ENCODE measurements around the gene HPX.

The HPX gene

DNA sequence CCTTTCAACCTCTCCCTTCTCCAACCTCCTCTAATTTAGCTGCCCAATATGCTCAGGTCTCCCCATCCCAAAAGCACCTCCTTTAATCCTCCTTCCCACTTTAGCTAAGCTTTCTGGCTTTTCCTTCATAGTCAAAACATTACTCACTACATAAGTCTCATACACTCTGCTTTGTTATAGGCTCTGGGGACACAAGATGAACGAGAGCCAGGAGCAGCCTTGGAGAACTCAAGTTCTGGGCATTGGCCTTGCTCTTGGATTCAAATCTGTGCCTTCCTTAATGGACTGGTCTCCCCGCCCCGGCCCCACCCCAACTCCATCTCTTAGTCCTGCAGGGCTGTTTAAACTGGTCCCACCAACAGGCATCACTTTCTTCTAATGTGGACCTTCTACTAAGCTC is 11.4 kb upstream of the HPX start:
- Mint-ChIP-seq H3K4me1 (peaks cover 8% of the 10 kb centered on the region), H3K27ac (no peak overlapping the region), H3K27me3 (ENCODE audit: low read depth) (no peaks in the 10 kb centered on the region), H3K9me3 (no peaks in the 10 kb centered on the region), H3K4me3 (no peak overlapping the region), H3K36me3 (ENCODE audit: low read depth) (peaks cover 17% of the 10 kb centered on the region)
- TF ChIP-seq, protein P1, sequence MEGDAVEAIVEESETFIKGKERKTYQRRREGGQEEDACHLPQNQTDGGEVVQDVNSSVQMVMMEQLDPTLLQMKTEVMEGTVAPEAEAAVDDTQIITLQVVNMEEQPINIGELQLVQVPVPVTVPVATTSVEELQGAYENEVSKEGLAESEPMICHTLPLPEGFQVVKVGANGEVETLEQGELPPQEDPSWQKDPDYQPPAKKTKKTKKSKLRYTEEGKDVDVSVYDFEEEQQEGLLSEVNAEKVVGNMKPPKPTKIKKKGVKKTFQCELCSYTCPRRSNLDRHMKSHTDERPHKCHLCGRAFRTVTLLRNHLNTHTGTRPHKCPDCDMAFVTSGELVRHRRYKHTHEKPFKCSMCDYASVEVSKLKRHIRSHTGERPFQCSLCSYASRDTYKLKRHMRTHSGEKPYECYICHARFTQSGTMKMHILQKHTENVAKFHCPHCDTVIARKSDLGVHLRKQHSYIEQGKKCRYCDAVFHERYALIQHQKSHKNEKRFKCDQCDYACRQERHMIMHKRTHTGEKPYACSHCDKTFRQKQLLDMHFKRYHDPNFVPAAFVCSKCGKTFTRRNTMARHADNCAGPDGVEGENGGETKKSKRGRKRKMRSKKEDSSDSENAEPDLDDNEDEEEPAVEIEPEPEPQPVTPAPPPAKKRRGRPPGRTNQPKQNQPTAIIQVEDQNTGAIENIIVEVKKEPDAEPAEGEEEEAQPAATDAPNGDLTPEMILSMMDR (IDR thresholded peaks at IDR 0.05; ENCODE audit: unreplicated experiment in 3 of 3) = no peak

DNA sequence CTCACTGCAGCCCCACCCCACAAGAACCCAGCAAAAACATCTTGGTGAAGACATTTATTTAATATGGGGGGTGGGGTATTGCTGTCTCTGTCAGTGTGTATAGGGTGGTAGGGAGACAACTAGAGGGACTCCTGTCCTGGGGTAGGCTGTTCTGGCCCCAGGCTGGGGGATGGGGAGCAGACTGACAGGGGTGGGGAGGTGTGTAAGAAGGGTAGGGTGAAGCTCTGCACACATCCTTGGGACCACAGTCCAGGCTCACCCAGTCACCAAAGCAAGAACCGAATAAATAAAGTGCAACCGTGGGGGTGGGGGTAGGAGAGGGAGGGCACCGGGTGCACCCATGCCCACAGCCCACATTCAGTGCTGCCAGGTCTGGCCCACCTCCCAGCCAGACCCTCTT is 7.8 kb upstream of the HPX start:
- Mint-ChIP-seq H3K4me3 (no peak overlapping the region), H3K27ac (no peak overlapping the region), H3K4me1 (no peaks in the 10 kb centered on the region), H3K9me3 (no peaks in the 10 kb centered on the region), H3K27me3 (ENCODE audit: low read depth) (no peaks in the 10 kb centered on the region), H3K36me3 (ENCODE audit: low read depth) (peaks cover 6% of the 10 kb centered on the region)
- TF ChIP-seq, protein P1 (IDR thresholded peaks at IDR 0.05; ENCODE audit: unreplicated experiment in 3 of 3) = no peak

DNA sequence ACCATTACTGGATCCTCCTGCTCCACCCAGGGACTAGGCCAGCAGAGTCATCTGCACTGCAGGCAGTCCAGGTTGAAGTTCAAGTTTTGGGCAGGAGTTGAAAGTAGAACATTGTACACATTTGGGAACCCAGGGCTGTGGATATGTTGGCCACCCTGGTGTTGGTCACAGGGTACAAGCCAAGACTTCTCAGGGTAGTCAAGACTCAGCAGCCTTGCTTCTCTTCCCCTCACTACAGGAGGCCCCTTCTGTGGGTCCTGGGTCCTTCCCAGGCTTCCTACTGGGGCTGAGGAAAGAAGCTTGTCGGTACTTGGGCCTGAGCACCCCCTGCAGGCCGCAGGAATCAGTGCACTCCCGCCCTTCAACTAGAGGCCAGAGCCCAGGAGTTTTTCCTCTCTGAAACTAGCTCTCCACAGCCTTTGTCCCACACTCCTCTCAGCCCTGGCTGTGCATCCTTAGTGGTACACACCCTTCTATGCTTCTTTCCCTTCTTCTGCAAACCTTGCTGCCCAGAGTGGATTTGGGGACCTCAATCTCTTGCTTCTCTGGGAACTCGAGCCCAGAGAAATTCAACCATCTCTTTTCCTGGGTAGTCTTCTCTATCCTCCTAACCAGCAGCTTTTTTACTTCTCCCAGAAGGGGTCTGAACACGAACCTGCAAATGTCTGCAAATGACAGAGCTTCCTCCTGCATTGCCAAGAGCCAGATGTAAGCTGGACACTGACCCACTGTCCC is 2.6 kb upstream of the HPX start:
- no peak overlapping the region for H3K27ac Mint-ChIP-seq
- no peak overlapping the region for H3K4me3 Mint-ChIP-seq

DNA sequence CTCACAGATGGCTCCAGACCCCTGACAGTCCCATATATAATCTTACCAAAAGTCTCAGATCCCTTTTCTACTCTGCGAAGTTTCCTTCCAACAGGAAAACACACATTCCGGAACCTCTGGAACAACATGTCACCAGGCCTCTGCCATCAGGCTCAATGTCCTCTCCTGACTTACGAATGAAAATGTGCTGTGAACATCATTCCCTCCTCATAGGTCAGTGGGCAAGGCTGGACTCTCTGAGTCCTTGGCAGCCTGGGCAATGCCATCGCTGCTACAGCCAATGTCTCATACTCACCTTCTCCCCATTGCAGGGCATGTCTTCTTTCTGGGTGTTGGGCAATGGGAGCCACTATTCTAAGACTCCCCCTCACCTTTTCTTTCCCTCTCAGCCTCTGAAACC is 1.7 kb upstream of the HPX start:
- TF ChIP-seq, protein P1 (IDR thresholded peaks at IDR 0.05; ENCODE audit: unreplicated experiment in 3 of 3) = no peak
- Mint-ChIP-seq H3K9me3 (no peaks in the 10 kb centered on the region), H3K36me3 (ENCODE audit: low read depth) (no peaks in the 10 kb centered on the region), H3K4me1 (no peaks in the 10 kb centered on the region), H3K4me3 (no peak overlapping the region), H3K27me3 (ENCODE audit: low read depth) (no peaks in the 10 kb centered on the region), H3K27ac (no peak overlapping the region)

More for the DNA sequence above, 2.6 kb upstream of the HPX start:
- no peaks in the 10 kb centered on the region for H3K27me3 Mint-ChIP-seq (ENCODE audit: low read depth)
- TF ChIP-seq, protein P1 (IDR thresholded peaks at IDR 0.05; ENCODE audit: unreplicated experiment in 3 of 3) = peak; percentile 72 to 76 (median 72)
- no peaks in the 10 kb centered on the region for H3K36me3 Mint-ChIP-seq (ENCODE audit: low read depth)
- no peaks in the 10 kb centered on the region for H3K9me3 Mint-ChIP-seq
- H3K4me1 Mint-ChIP-seq = no peaks in the 10 kb centered on the region

DNA sequence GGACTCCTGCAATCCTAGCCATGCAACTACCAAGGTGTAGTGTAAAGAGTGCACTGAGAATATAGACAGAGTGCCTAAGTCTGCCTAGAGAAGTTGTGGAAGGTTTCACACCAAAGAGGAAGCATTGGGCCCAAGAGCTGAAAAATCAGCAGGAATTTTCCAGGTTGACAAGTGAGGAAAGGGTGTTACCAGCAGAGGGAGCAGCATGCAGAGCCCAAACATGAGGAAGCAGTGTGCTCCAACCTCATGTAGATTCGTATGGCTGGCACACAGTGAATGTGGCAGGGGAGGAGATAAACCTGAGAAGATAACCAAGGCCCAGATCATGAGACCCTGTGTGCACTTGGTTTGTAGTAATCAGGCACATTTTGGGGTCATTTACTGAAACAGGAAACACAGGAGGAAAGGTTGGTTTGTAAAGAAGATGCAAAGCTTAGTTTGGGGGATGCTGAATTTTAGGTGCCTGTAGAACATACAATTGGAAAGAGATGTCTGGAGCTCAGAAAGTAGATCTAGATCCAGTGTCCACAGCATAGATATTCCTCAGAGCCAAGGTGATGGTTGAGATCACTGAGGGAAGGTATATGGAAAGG is 1.7 kb downstream of the HPX start:
- H3K36me3 Mint-ChIP-seq (ENCODE audit: low read depth) = no peaks in the 10 kb centered on the region
- no peak overlapping the region for H3K27ac Mint-ChIP-seq
- H3K4me1 Mint-ChIP-seq = no peaks in the 10 kb centered on the region
- TF ChIP-seq, protein P1 (IDR thresholded peaks at IDR 0.05; ENCODE audit: unreplicated experiment in 3 of 3) = peak; percentile 40 to 62 (median 48)
- H3K9me3 Mint-ChIP-seq = no peaks in the 10 kb centered on the region
- H3K4me3 Mint-ChIP-seq = no peak overlapping the region
- H3K27me3 Mint-ChIP-seq (ENCODE audit: low read depth) = no peaks in the 10 kb centered on the region

DNA sequence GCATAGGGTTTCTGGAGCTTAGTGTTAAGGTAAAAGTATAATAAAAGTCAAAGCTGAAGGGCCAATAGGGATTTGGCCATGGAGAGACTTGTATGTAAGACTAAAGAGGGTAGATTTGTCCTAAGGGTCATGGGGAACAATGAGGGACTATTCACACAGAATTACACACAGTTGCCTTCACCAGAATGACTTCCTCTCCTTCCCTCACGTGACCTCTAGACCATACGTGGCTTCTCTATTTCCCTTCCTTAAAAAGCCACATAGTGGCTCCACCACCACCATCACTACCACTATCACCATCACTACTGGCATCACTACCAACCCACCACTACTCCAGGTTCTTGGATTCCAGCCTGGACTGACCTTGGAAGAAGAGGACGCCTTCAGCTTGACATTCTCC is 2.8 kb downstream of the HPX start:
- no peaks in the 10 kb centered on the region for H3K4me1 Mint-ChIP-seq
- no peak overlapping the region for H3K4me3 Mint-ChIP-seq
- no peaks in the 10 kb centered on the region for H3K36me3 Mint-ChIP-seq (ENCODE audit: low read depth)
- H3K27me3 Mint-ChIP-seq (ENCODE audit: low read depth) = no peaks in the 10 kb centered on the region
- H3K9me3 Mint-ChIP-seq = no peaks in the 10 kb centered on the region
- no peak overlapping the region for H3K27ac Mint-ChIP-seq
- TF ChIP-seq, protein P1 (IDR thresholded peaks at IDR 0.05; ENCODE audit: unreplicated experiment in 3 of 3) = no peak

Measured in nephron (organoid).